Measurements from ENCODE around the gene OTUD1. TPM values are rescaled to one million over a fixed set of nuclear protein-coding genes. Genes with fewer than 3 reads are reported as not detected.

The OTUD1 gene
- total and polyA plus RNA-seq, 8 donors: 12.0 to 21.6 (median 14.6) TPM

- peaks cover 0 to 29% of the 10 kb centered on the region in 2 donors for H3K4me1 ChIP-seq
- no peak for TF ChIP-seq CTCF (IDR thresholded peaks at IDR 0.05)
- DNase-seq: no peak
Observed at GRCh38 chr10:23432639-23433038, 6.2 kb upstream of the OTUD1 start.

GRCh38 chr10:23433701-23434100 lies 5.2 kb upstream of the OTUD1 start:
- no peaks in the 10 kb centered on the region for H3K36me3 ChIP-seq
- H3K27me3 ChIP-seq: peaks cover 0 to 5% of the 10 kb centered on the region in 2 donors
- peak overlapping the region in 1 of 2 donors; percentile 85 for H3K27ac ChIP-seq
- H3K4me3 ChIP-seq: no peak overlapping the region
- intact Hi-C loops (cut with DNase I): no loop called here
- no peak for TF ChIP-seq CTCF (IDR thresholded peaks at IDR 0.05)
- H3K9me3 ChIP-seq: no peaks in the 10 kb centered on the region
- ATAC-seq (no peak), DNase-seq (no peak)
- H3K4me1 ChIP-seq: peaks cover 0 to 38% of the 10 kb centered on the region in 2 donors

More at GRCh38 chr10:23432639-23433038, 6.2 kb upstream of the OTUD1 start:
- Histone ChIP-seq H3K27me3 (peaks cover 0 to 5% of the 10 kb centered on the region in 2 donors), H3K36me3 (no peaks in the 10 kb centered on the region), H3K27ac (peak overlapping the region in 1 of 2 donors; percentile 85), H3K4me3 (no peak overlapping the region), H3K9me3 (no peaks in the 10 kb centered on the region)
- intact Hi-C loops (cut with DNase I): no loop called here
- ATAC-seq: peak; percentile 57

- no peak overlapping the region for H3K4me3 ChIP-seq
- no peaks in the 10 kb centered on the region for H3K27me3 ChIP-seq
- no peaks in the 10 kb centered on the region for H3K9me3 ChIP-seq
- TF ChIP-seq CTCF (IDR thresholded peaks at IDR 0.05): no peak
- H3K36me3 ChIP-seq: no peaks in the 10 kb centered on the region
- H3K27ac ChIP-seq: no peak overlapping the region
- intact Hi-C loops (cut with DNase I): no loop called here
- no peak for ATAC-seq
- H3K4me1 ChIP-seq: peaks cover 0 to 40% of the 10 kb centered on the region in 2 donors
- DNase-seq: no peak
Observed at GRCh38 chr10:23435378-23435777, 3.5 kb upstream of the OTUD1 start.

- no peak for DNase-seq
- TF ChIP-seq CTCF (IDR thresholded peaks at IDR 0.05): no peak
- Histone ChIP-seq H3K27me3 (no peaks in the 10 kb centered on the region), H3K36me3 (no peaks in the 10 kb centered on the region), H3K4me3 (no peak overlapping the region), H3K27ac (no peak overlapping the region), H3K4me1 (peaks cover 8 to 50% of the 10 kb centered on the region in 2 donors), H3K9me3 (no peaks in the 10 kb centered on the region)
- intact Hi-C loops (cut with DNase I): no loop called here
- ATAC-seq: no peak
Observed at GRCh38 chr10:23436983-23437382, 1.9 kb upstream of the OTUD1 start.

- ATAC-seq: no peak
- Histone ChIP-seq H3K9me3 (no peaks in the 10 kb centered on the region), H3K27me3 (no peaks in the 10 kb centered on the region), H3K27ac (peak overlapping the region; percentile 76 to 97), H3K4me3 (peak overlapping the region; percentile 33 to 85), H3K36me3 (no peaks in the 10 kb centered on the region), H3K4me1 (peaks cover 17 to 56% of the 10 kb centered on the region in 2 donors)
- intact Hi-C loops (cut with DNase I): no loop called here
- TF ChIP-seq CTCF (IDR thresholded peaks at IDR 0.05): no peak
- DNase-seq: no peak
Observed at GRCh38 chr10:23437963-23438546, 820 bp upstream of the OTUD1 start.

All from left lung (tissue), 10 donors.